ENCODE measurements around the gene DONSON. TPM values are rescaled to one million over a fixed set of nuclear protein-coding genes. Genes with fewer than 3 reads are reported as not detected.

The DONSON gene
- total and polyA plus RNA-seq, 12 donors, result 3.3 to 17.9 (median 5.6) TPM

- no peak for TF ChIP-seq CTCF (IDR thresholded peaks at IDR 0.05)
- Histone ChIP-seq H3K36me3 (peaks cover 0 to 100% (median 39%) of the 10 kb centered on the region in 9 donors), H3K27me3 (no peaks in the 10 kb centered on the region), H3K9me3 (no peaks in the 10 kb centered on the region), H3K4me3 (no peak overlapping the region), H3K4me1 (peaks cover 0 to 42% (median 17%) of the 10 kb centered on the region in 9 donors), H3K27ac (peak overlapping the region in 1 of 10 donors; percentile 8)
- no peak for ATAC-seq
- intact Hi-C loops (cut with DNase I), result no loop called here
- no peak for DNase-seq
- 70 to 84% methylated on average over 2 of the region's 2 CpGs for WGBS, 2 donors
These were observed 27.1 kb downstream of the DONSON start for GRCh38 chr21:33561373-33561772.

GRCh38 chr21:33560965-33561364, 27.5 kb downstream of the DONSON start:
- Histone ChIP-seq H3K4me1 (peaks cover 0 to 46% (median 21%) of the 10 kb centered on the region in 9 donors), H3K27me3 (no peaks in the 10 kb centered on the region), H3K4me3 (no peak overlapping the region), H3K27ac (no peak overlapping the region), H3K36me3 (peaks cover 0 to 100% (median 41%) of the 10 kb centered on the region in 9 donors), H3K9me3 (no peaks in the 10 kb centered on the region)
- intact Hi-C loops (cut with DNase I), result no loop called here
- TF ChIP-seq CTCF (IDR thresholded peaks at IDR 0.05), result no peak
- no peak for ATAC-seq
- DNase-seq, result no peak

- 87 to 91% methylated on average over 10 of the region's 10 CpGs for WGBS, 2 donors
- intact Hi-C loops (cut with DNase I), result no loop called here
- Histone ChIP-seq H3K4me3 (no peak overlapping the region), H3K4me1 (peaks cover 4 to 55% (median 28%) of the 10 kb centered on the region in 9 donors), H3K27me3 (no peaks in the 10 kb centered on the region), H3K9me3 (no peaks in the 10 kb centered on the region), H3K36me3 (peaks cover 0 to 100% (median 45%) of the 10 kb centered on the region in 9 donors), H3K27ac (no peak overlapping the region)
- peak in 1 of 8 donors; percentile 44 for ATAC-seq
- no peak for TF ChIP-seq CTCF (IDR thresholded peaks at IDR 0.05)
- DNase-seq, result no peak
These were observed 28.7 kb downstream of the DONSON start for GRCh38 chr21:33559813-33560212.

- ATAC-seq (no peak), DNase-seq (no peak)
- no peaks in the 10 kb centered on the region for H3K27me3 ChIP-seq
- intact Hi-C loops (cut with DNase I), result no loop called here
- peaks cover 4 to 64% (median 28%) of the 10 kb centered on the region in 9 donors for H3K4me1 ChIP-seq
- WGBS, 2 donors, result 90 to 95% methylated on average over 4 of the region's 4 CpGs
- no peak overlapping the region for H3K27ac ChIP-seq
- H3K9me3 ChIP-seq, result no peaks in the 10 kb centered on the region
- H3K36me3 ChIP-seq, result peaks cover 0 to 100% (median 54%) of the 10 kb centered on the region in 9 donors
- no peak overlapping the region for H3K4me3 ChIP-seq
- TF ChIP-seq CTCF (IDR thresholded peaks at IDR 0.05), result no peak
These were observed 29.6 kb downstream of the DONSON start for GRCh38 chr21:33558777-33559421.

All from heart right ventricle (tissue), 16 donors.